Measurements from ENCODE around the gene WDR93.

GRCh38 chr15:89774492-89774891 lies 83.9 kb downstream of the WDR93 start:
- TF ChIP-seq CTCF (IDR thresholded peaks at IDR 0.05): no peak
- no peak for TF ChIP-seq POLR2AphosphoS5 (IDR thresholded peaks at IDR 0.05)
